ENCODE data around the gene SVEP1. TPM values are rescaled to one million over a fixed set of nuclear protein-coding genes. Genes with fewer than 3 reads are reported as not detected.

Gene SVEP1
- total and polyA plus RNA-seq, 7 donors, result 0.78 to 16.3 (median 5.5) TPM

GRCh38 chr9:110440172-110440571, 139.4 kb downstream of the SVEP1 start:
- no peak overlapping the region for H3K27ac ChIP-seq
- ATAC-seq, result no peak

GRCh38 chr9:110432253-110432652, 147.3 kb downstream of the SVEP1 start:
- H3K36me3 ChIP-seq (ENCODE audit: insufficient read depth in 1 of 2, low read depth in 1 of 2), result no peaks in the 10 kb centered on the region
- H3K4me3 ChIP-seq, result no peak overlapping the region
- no peak for DNase-seq
- H3K27me3 ChIP-seq (ENCODE audit: insufficient read depth in 3 of 3, low read length in 2 of 3), result no peaks in the 10 kb centered on the region
- no peak for ATAC-seq
- H3K4me1 ChIP-seq, result no peaks in the 10 kb centered on the region
- whole genome bisulfite sequencing, 3 donors, result 55 to 60% (median 56%) methylated on average over 3 of the region's 3 CpGs
- no peaks in the 10 kb centered on the region for H3K9me3 ChIP-seq
- H3K27ac ChIP-seq, result no peak overlapping the region
- intact Hi-C loops (cut with DNase I), result no loop called here
- no peak for TF ChIP-seq CTCF (IDR thresholded peaks at IDR 0.05)

More at GRCh38 chr9:110440172-110440571, 139.4 kb downstream of the SVEP1 start:
- Histone ChIP-seq H3K4me3 (no peak overlapping the region), H3K9me3 (no peaks in the 10 kb centered on the region), H3K27me3 (ENCODE audit: insufficient read depth in 3 of 3, low read length in 2 of 3) (no peaks in the 10 kb centered on the region), H3K4me1 (no peaks in the 10 kb centered on the region), H3K36me3 (ENCODE audit: insufficient read depth in 1 of 2, low read depth in 1 of 2) (no peaks in the 10 kb centered on the region)
- TF ChIP-seq CTCF (IDR thresholded peaks at IDR 0.05), result no peak
- 58 to 64% (median 63%) methylated on average over 4 of the region's 4 CpGs for WGBS, 3 donors
- DNase-seq, result no peak
- intact Hi-C loops (cut with DNase I), result no loop called here

GRCh38 chr9:110429453-110429852, 150.1 kb downstream of the SVEP1 start:
- no peak for TF ChIP-seq CTCF (IDR thresholded peaks at IDR 0.05)
- H3K27me3 ChIP-seq (ENCODE audit: insufficient read depth in 3 of 3, low read length in 2 of 3), result no peaks in the 10 kb centered on the region
- no peaks in the 10 kb centered on the region for H3K4me1 ChIP-seq
- no peak overlapping the region for H3K27ac ChIP-seq
- no peaks in the 10 kb centered on the region for H3K9me3 ChIP-seq
- no peak overlapping the region for H3K4me3 ChIP-seq
- 80 to 83% (median 81%) methylated on average over 1 of the region's 1 CpG for WGBS, 3 donors
- ATAC-seq (no peak), DNase-seq (no peak)
- intact Hi-C loops (cut with DNase I), result no loop called here
- no peaks in the 10 kb centered on the region for H3K36me3 ChIP-seq (ENCODE audit: insufficient read depth in 1 of 2, low read depth in 1 of 2)

- no peak overlapping the region for H3K27ac ChIP-seq
- intact Hi-C loops (cut with DNase I), result no loop called here
- no peaks in the 10 kb centered on the region for H3K4me1 ChIP-seq
- TF ChIP-seq CTCF (IDR thresholded peaks at IDR 0.05), result no peak
- ATAC-seq, result no peak
- no peaks in the 10 kb centered on the region for H3K36me3 ChIP-seq (ENCODE audit: insufficient read depth in 1 of 2, low read depth in 1 of 2)
- WGBS, 3 donors, result 22 to 27% (median 24%) methylated on average over 7 of the region's 7 CpGs
- no peaks in the 10 kb centered on the region for H3K27me3 ChIP-seq (ENCODE audit: insufficient read depth in 3 of 3, low read length in 2 of 3)
- peak in 1 of 2 donors; percentile 26 for DNase-seq
- H3K9me3 ChIP-seq, result no peaks in the 10 kb centered on the region
- no peak overlapping the region for H3K4me3 ChIP-seq
Measured at GRCh38 chr9:110427497-110428104, 151.9 kb downstream of the SVEP1 start.
